GM18508 (cell line): ENCODE data around the gene PPP1R1C.

Source experiments
- ATAC-seq: cut with Tn5 transposase; IDR thresholded peaks from one replicate; pipeline ENCODE4 v1.9.1; 2021; ENCODE audit warnings: moderate number of reproducible peaks; ENCODE audit not compliant: insufficient read depth, unreplicated experiment

PPP1R1C gene

DNA sequence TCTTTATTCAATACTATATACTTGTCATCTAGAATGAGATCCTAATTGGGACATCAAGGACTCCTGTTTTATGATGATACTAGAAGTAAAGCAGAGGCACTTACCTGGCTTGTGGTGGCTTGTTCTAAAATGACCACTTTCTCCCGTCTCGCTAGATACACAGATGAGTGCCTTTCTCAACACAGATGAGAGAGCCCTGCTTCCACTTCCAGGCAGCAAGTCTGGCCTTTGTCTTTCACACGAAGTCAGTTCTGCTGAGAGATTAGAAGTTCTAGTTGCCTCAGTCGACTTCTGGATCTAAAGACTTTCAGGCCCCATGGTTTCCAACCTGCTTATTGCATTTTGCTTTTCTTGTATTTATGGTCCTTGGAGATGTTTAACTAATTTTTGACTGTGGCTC, 70.3 kb downstream of the PPP1R1C start:
- ATAC-seq, result no peak

DNA sequence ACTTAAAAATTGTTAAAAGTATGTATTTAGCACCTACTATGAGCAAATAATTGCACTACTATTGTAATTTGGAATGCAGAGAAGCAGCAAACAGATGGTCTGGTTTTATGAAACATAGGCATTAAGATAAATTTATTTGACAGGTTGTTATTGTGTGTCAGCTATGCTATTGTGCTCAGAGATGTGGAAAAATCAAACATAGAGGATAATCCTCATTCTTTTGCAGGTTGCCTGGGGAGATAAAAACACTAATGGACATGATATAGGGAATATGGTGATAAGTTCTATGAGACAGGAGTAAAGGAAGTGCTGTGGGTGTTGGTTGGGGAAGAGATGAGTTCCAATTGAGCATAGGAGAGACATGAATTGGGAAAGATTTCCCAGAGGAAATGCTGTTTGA, 71.3 kb downstream of the PPP1R1C start:
- ATAC-seq, result no peak

DNA sequence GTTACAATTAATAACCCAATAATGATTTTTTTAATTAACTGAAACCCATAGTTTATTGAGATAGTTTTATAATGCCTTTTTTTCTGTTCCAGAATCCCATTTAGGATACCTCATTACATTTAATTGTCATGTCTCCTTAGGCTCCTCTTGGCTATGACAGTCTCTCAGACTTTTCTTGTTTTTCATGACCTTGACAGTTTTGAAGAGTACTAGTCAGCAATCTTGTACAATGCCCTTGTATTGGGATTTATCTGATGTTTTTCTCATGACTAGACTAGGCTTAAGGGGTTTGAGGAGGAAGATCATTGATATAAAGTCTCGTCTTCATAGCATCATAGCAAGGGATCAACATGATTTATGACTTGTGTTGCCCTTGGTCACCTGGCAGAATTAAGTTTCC, 72.4 kb downstream of the PPP1R1C start:
- no peak for ATAC-seq

DNA sequence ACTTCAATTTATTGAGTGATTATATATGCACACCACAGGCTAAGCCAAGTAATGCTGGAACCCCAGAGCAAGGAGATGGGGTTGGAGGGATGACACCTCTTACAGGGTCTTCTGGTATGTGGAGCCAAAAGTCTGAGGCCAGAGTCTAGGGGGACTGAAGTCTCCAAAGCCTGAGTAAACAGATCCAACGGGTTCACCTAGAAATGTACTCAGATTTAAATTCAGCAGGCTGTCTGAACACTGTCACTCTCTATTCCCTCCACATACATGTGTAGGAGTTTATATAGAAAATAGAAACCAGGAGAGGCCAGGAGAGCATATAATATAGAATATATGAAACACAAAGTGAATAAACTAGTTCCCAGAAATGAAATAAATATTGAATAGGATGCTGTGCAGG, 76.1 kb downstream of the PPP1R1C start:
- no peak for ATAC-seq

DNA sequence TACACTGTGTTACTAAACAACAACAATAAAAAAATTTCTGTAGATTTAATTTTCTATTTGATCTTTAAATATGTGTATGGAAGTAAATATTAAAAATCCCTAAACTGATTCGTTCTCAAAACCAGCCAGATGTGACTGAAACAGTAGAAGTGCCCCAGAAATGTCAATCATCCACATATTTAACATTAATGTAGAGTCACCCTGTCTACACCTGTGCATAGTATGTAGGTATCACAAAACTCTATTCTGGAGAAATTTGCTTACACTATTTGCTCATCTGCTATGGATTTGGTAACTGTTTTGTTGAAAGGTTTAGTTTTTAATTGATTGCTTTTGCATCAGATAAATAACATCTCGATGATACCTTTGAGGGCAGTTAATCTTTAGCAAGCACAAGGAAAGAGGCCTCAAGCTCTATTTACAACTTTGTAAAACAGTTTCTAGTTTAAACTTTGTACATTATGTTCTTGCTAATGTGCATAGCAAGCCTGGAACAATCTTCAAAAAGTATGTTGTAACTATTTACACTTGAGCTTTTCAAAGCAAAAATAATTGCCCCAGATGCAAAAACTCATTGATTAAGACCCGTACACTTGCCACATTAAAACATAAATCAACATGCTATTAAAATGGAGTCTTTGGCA, 76.8 kb downstream of the PPP1R1C start:
- ATAC-seq, result no peak

DNA sequence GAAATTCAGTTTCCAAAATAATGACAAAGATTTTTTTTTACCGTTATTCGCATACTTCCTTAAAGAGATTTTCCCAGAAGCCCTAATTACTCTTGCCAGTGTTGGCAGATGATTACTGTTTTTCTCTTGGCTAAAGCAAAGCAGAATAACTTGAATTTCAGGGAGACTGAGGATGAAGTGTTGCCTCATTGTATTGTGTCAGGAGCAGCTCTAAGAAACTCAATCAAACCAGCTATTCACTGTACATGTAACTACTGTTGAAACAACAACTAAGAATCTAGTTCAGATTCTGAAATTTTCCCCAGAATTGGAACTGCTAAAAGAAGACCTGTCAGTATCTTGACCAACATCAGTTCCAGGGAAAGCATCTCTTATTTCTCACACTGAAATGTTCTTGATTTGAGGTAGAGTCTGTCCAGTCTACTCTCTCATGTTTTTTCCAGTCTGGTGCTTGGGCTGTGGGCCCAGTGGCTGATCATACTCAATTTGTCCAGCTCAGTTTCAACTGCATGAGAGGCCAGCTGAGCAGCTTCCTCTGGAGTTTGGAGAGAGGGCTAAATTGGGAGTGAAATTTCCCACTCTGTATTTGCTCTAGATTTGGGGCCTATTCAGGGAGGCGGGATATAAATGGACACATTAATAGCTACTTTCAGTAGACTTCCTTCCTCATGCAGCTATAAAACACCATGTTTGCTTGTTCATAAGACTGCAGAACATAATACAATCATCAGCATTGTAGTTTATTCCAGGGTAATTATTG, 78.5 kb downstream of the PPP1R1C start:
- no peak for ATAC-seq

DNA sequence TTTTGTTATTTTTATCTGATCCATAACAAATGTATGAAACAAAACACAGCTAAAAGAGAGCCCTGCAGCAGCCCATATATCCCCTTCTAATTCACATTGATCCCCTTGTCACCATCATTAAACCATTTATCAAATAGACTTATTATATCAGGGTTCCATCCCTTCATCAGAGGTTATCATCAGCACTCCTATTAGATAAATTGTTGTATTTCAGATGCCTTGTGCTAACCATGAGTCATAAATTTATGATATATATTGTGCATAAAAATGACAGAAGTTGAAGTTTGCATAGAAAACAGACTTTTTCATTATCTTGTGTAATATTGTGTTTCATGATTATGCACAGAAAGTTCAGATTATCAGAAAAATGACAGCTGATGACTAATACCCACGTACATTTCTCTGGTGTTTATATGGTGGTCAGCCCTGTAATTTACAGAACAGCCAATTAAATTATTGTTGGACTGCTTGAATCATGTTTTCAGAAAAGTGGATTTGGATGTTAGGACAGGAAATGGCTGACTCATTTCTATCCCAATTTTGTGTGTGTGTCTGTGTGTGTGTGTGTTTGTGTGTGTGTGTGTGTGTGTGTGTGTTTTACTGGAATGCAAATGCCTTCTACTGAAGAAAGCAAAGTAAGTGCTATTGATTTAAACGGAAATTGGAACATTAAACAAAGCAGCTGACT, 80.9 kb downstream of the PPP1R1C start:
- no peak for ATAC-seq

DNA sequence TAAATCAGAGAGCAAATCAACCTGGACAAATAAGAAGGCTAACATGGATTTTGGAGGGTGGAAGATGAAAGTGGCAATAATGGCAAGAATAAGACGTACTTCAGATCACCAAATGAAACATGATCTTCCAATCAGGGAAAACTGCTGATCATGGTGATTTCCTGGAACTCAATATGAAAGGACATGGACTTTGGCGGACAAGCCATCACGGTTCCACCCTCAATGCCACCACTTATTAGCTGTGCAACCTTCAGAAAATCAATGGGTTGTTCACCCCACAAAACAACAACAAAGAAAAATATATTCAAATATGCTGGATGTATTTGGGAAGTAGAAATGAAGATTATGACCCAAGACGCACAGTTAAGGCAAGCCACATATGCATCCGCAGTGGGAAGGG, 81.7 kb downstream of the PPP1R1C start:
- ATAC-seq, result no peak

DNA sequence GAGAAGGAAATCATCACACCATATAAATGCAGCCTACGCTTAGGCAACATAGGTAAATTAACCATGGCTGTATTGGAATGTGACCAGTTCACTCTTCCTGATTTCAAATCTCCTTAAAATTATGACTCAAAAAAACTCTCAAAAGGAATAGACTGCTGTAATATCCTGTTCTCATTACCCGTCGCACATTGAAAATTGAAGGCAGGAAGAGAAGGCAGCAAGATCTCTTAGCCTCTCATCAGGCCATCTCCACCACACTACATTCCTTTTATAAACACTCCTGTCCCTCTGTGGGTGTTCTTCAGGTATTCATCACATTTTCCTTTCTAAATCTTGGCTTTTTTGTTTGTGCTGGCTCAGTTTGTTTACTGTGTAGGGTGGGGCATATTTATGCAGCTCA, 83.2 kb downstream of the PPP1R1C start:
- no peak for ATAC-seq

DNA sequence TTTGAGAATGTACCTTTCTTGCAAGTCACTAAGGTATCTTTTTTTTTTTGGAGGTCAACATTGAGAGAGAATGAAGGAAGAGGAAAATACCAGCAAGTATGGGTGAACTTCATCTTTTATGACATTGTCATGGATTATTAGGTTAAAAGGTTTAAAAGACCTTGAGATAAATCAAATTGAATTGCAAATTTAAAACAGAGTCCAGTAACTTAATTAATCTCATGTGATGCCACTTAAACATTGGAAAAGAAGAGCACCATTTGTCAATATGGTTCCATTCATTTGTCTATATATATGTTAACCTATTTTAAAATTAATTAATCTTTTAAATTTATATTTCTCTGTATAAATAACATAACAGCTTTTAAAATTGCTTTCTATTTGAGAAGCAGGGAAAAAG, 83.8 kb downstream of the PPP1R1C start:
- ATAC-seq, result no peak

DNA sequence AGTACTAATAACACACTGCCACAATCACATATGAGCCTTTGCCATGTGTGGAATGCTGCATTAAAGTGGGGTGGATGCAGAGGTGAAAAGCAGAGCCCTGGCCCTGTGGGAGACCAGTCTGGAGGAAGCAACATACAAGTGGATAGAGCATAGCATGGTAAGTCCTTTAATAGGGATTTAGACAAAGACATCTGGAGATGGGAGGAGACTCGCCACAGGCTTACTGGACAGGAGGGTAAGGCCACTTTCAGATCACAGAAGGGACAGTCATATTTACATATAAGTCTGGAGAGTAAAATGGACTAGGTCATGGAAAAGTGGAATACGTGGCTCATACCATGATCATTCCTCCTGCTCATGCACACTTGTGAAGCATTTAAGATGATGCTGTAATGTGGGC, 84.3 kb downstream of the PPP1R1C start:
- ATAC-seq, result no peak

DNA sequence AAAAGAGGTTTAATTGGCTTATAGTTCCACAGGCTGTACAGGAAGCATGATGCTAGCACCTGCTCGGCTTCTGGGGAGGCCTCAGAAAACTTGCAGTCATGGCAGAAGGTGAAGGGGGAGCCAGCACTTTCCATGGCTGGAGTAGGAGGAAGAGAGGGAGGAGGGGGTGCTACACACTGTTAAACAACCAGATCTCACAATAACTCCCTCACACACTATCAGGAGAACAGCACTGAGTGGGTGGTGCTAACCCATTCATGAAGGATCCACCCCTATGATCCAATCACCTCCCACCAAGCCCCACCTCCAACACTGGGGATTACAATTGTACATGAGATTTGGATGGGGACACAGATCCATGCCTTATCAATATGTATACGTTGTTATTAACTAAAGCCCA, 85.1 kb downstream of the PPP1R1C start:
- no peak for ATAC-seq

DNA sequence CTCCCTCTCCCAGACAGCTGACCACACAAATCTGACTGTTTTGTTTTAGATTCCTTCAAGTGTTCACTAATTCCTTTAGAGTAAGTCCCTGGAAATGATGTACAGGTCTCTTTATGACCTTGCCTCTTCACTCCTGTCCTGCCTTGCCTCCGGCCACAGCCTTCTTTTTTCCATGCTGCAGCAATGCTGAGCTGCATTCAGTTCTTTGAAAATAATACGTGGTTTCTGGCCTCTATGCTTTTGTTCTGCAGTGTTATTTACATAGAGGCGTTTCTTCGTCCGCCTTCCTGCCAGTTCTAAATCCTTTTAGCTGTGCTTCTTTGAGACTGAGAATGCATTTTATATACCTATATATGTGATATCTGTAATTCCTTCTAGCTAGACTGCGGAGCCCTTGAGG, 87.2 kb downstream of the PPP1R1C start:
- no peak for ATAC-seq

DNA sequence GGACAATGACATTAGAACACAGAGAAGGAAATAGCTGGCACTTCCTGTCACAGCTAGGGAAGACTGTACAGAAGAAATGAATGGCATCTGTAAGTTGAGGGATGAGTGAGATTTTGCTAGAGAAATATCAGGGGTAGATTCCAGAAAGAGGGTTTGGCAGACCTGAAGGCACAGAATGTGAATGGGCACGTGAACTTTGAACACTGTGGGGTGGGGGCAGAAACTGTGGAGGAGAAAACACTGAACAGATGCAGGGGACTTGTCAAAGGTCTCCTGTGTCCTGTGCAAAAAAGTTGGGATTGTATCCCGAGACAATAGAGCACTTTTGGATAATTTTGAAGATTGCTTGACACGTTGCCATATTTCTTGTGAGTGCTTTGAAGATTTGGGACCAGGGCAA, 88.0 kb downstream of the PPP1R1C start:
- ATAC-seq, result no peak

DNA sequence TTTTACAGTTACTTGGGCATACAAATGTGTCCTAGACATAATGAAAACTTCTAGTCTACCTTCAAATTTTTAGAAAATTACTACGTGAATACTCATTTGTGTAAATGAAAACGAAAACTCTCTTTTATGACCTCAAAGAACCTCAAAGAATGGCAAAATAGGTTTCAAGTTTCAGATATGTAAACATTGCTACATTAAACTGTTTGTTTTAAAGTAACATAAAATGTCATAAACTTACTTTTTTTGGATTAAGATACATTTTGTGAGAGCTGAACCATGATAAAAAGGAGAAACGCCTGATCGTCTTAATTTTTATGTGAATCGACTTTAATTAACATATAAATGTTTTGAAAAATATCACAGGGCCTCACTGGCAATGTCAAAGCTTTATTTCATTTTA, 91.4 kb downstream of the PPP1R1C start:
- no peak for ATAC-seq

DNA sequence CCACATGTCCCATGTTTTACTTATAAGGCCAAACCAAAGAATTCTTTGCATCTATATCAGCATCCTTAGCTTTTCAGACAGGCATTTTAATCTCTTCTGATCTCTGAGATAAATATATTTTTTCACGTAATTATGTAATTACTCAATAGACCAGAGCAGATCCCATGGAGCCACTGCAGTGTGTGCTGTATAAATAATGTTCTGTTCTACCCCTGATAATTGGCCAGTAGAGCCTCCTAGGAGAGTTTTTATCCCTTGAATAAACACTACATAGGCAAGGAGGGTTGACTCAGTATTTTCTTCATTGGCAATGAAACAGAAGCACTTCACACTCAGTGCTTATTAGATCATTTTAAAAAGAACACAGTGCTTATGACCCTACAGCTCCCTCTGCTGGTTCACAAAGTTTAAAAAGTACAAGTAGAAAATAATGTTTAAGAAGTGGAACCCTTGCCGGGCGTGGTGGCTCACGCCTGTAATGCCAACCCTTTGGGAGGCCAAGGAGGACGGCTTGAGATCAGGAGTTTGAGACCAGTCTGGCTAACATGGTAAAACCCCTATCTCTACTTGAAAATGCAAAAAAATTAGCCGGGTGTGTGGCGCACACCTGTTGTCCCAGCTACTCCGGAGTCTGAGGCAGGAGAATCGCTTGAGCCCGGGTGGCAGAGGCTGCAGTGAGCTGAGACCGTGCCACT, 91.9 kb downstream of the PPP1R1C start:
- ATAC-seq, result no peak

DNA sequence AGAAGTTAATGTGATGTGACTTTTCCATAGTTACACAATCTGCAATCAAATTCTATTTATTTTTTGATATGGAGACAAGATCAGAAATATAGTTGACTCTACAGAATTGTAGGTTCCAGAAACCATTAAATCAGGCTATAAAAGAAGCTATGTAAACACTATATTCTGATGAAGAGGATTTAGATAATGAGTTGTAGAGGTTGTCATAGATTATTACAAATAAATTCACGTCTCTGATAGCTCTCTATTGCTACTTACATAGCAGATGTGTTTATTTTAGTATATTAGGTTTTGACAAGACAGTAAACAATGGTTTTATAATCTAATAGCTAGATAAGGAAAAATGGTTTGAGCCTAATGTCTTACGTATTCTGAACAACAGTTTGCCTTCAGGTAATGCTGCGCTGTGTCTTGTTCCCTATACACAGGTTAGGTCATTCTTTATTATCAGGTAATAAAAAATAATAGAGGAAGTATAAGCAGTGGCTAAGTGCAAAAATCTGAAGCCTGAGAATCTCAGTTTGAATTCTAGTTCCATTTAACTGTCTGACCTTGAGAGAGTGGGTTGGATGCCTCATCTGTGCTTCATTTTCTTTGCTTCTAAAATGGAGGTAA, 93.4 kb downstream of the PPP1R1C start:
- no peak for ATAC-seq

DNA sequence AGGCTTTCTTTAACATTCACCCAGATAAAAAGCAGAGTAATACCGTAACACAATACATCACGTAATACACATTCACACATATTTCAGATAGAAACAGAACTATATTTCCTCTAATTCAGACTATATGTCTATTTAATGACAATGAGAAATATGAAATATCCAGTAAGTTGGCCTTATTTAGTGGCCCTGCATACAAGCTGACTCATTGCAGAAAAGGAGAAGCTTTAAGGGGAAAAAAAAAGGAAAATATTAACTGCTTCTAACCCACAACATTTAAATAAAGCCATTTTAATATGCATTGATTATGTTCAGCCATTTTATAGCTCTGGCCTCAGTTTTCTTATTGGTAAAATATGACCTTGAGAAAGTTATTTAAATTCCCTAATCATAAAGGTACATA, 94.8 kb downstream of the PPP1R1C start:
- ATAC-seq, result no peak

DNA sequence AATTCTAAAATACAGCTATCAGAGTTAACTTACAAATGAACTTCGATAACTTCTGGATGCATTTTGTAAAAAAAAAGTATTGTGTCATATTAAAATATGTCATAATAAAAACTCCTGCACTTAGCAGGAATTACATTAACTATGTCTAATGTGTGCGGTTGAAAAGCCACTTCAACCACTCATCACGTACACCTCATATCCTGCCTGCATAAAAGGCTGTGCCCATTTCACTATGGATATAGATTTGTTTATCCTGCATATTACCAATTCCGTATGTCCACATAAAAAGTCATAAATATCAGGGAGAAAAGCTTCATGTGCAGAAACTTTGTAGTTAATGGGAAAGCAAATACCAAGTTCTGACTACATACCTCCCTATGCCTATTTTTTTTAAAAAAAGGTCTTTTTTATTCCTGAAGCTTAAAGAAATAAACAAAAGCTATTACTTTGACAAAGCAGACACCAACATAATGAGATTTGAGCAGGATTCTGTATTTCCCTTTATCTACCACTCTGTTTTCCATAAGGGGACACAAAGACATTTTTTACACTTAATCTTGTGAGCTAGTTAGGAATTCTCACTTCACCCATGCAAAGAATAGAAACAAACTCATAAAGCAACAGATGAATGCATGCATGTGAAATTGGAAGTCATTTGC, 96.1 kb downstream of the PPP1R1C start:
- no peak for ATAC-seq

DNA sequence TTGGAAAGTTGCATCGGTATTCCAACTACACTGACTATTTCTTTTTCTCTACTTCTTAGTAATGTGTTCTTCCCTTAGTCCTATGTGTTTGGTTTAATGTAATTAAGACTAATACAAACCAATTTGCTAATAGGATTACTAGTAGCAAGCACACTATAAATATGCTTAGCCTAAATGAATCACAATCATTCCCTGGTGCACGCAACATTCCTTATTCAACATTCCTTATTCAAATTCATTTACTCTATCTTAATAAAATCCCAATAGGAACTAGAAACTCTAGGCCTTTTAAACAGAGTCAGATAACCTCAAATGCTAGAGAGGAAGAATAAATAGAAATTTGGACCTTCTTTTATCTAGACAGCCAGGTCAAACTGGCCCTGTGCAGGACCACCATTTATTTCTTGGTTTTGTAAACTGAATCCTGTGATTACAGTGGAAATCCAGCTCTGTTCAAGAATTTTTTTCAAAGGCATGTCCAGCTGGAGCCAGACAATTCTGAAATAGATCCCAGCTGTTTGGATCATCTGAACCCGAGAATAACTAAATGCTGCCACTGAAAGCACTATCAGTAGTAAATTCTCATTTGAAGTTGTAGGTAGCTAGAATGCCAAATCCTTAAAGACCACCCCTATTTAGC, 103.1 kb downstream of the PPP1R1C start:
- ATAC-seq, result no peak
